GM15510 (cell line): ENCODE results near the gene THRB.

ENCODE experiments used
- POLR2A ChIP-seq: IDR thresholded peaks from 3 replicates; pipeline ENCODE4 v1.6.1; 2011; ENCODE audit warnings: borderline replicate concordance; ENCODE audit not compliant: insufficient read length; ENCODE audit errors: extremely low read depth

The THRB gene

GRCh38 chr3:24389108-24390090 is 105.3 kb downstream of the THRB start:
- TF ChIP-seq POLR2A = no peak

DNA sequence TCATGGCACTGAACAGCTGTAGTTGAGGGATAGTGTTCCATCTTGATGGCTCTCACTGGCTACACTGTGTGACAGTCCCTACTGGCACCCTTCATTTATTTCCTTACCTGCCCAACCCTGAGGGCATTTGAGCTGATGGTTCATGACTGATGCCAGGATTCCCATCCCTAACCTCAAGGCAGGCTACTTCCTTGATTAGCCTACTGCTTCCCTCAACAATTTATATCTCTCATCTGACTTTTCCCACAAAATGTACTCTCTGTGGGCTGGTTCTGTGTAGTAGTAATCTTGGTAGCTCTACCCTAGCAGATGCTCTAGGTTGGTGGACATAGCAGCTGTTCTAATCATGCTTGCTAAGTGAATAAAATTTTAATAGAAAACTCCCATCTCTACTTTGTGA is 106.0 kb downstream of the THRB start:
- no peak for TF ChIP-seq POLR2A

GRCh38 chr3:24388159-24388558 is 106.5 kb downstream of the THRB start:
- no peak for TF ChIP-seq POLR2A

- no peak for TF ChIP-seq POLR2A
Measured at GRCh38 chr3:24387493-24387892, 107.2 kb downstream of the THRB start.

DNA sequence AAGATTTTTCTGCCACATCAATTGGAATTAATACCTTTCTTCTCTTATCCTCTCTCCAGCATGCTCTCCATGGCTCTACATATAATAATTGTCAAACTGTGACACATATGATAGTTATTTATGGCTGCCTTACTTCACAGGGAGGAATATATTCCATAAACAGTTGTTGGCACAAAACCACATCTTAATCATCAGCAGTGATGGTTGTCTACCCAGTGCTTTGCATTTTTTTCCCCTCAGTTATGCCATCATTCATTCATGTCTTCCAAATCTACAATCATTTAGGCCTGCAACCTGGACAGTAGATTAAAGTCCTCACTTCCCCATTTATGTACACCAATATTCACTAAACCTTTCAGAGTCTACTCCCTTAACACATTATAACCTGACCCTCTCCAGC is 107.7 kb downstream of the THRB start:
- TF ChIP-seq POLR2A = no peak

- no peak for TF ChIP-seq POLR2A
Measured at GRCh38 chr3:24386458-24386857, 108.2 kb downstream of the THRB start.

GRCh38 chr3:24385012-24385615 is 109.5 kb downstream of the THRB start:
- TF ChIP-seq POLR2A = no peak

DNA sequence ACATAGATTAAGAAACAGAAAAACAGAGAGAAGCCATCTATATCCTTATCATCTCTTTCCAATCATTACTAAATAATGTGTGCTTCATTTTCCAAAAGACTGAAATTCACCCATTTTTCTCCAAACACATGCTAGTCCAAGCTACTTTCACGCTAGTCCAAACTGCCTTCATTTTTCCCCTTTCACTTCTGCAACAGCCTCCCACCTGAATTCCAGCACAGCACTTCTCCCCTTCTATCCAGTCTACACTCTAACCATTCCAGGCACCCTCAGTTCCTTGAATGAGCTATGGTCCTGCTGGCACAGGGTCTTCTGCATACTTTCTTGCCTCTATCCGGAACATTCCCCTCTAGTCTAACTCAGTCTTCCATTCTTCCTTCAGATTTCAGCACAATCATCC is 112.0 kb downstream of the THRB start:
- TF ChIP-seq POLR2A = no peak

DNA sequence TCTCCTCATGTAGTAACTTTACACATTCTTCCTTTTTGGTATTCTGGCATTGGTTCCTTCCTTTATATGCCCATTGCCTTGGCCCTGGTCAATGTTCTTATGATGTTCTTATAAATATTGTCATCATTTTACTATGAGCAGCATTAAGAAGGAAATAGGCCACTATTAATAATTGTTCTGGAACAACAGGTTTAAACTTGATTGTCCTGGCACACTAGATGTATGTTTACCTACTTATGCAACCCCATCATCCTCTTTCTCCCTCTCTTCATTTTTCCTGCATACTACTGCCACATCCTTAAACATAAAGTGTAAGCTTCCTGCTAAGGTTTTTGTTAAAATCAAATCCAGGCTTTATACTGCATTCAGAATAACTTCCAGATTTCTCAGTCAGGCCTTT is 114.7 kb downstream of the THRB start:
- no peak for TF ChIP-seq POLR2A

GRCh38 chr3:24378313-24378712 is 116.3 kb downstream of the THRB start:
- no peak for TF ChIP-seq POLR2A

DNA sequence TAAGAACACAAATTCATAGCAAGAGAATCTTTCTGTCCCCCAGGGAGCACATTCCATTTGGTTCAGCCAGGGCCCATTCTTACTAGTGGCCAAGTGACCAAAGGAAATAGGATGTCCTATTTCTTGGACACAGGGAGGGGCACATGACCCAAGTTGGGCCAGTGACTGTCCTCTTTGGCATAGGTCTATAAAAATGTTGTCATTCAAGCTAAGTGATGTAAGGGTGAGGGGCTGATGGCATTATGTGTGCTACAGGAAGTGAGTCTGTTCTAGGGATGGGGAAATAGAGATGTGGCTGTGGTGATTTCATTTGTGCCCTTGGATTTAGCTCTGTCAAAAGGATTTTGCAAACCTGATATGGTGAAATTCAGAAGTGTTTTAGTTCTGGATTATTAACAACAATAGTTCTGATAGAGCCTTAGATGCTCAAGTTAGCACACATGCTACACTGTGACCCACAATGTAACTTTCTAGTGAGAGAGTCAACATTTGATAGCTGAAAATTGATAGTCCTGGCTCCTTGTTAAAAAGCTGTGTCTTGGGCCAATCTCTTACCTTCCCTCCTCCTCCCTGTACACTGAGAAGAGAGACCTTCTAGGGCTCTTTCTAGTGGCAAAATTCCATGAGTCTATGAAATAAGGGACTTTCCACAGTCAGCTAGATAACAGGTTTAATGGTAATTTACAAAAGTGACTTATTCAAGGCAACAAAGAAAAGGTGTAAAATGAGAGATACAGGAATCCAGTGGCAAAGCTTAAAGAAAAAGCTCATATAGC is 117.2 kb downstream of the THRB start:
- no peak for TF ChIP-seq POLR2A

DNA sequence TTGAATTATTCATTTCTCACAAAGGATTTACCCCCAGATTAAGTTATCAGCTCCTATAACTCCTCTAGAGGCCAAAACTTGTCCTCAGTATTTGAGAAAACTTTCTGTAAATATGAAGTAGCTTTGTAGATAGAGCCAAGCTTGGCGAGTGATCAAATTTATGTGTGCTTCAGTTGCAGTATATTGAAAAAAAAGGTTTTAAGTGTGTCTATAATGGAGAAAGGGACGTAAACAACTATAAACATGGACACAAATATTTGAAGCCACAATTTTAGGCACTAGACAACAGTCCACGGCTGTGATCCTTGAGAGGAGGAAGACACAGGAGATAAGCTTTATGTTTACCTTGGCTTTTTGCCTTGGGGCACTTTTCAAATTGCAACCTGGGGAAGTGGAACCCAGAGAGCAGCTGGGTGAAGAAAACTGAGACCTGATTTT is 118.7 kb downstream of the THRB start:
- TF ChIP-seq POLR2A = no peak

DNA sequence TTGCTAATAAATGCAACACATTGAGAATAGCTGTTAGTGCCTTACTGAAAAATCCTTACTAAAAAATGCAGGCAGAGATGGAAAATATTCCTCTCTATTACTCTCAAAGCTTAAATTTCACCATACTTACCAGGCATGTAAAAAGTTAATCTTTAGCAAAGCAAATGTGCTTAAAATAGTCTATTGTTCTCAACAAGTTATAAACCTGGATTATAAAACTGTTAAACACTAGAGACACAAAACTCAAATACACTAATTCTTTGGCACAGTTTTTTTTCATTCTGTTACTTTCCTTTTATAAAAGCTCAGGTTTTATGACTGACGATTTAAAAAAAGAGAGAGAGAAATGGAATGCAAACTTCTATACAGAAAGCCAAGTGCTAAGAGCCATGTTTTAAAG is 119.8 kb downstream of the THRB start:
- no peak for TF ChIP-seq POLR2A

DNA sequence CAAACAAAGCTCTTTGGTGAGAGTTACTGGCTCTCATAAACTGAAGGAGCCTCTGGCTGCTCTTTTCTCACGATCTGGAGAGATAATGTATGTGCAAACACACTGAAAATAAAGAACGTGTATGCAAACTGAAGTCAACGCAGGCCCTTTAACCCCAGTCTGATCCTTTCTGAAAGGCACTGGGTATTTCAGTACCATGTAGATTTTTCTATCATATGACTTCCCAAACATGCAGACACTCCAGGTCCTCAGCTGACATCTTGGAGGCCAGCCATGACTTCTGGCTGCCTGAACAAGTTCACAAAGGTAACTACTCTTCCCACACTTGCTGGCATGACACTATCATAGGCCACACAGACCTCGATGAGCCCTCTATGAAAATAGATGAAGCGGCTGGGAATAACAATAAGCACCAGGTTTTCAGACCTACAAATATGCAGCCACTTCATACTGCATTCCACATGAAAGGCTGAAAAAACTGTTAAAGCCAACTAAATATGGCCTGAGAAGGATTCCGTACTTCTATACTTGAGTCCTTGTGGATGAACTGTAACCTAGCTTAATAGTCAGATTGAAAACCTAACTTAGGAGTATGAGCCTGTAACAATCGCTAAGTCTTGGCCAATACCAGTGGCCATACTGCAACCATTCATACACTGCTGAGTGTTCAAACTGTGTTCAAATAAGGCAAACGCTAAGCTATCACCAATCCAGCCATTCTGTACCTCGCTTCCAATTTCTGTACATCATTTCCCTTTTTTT is 121.3 kb downstream of the THRB start:
- TF ChIP-seq POLR2A = no peak
